K562 (cell line): ENCODE measurements around the gene PCNX3. TPM values are rescaled to one million over a fixed set of nuclear protein-coding genes. Genes with fewer than 3 reads are reported as not detected.

Experiments used
- ASH1L ChIP-seq: fragments of 450-650 bp; IDR thresholded peaks from 2 replicates; pipeline ENCODE4 v1.6.1; 2018; ENCODE audit warnings: borderline replicate concordance, mild to moderate bottlenecking, low read depth; ENCODE audit not compliant: partially characterized antibody
- BACH1 ChIP-seq: fragments of 200-800 bp; sonication (Bioruptor generic); IDR thresholded peaks from 2 replicates; pipeline ENCODE4 v1.6.1; 2016; ENCODE audit warnings: missing genetic modification characterization, missing compliant biosample characterization
- CTCFL ChIP-seq: IDR thresholded peaks from 2 replicates; pipeline ENCODE4 v1.6.1; 2011; ENCODE audit warnings: borderline replicate concordance, low read depth, mild to moderate bottlenecking, moderate library complexity, low read length; ENCODE audit not compliant: insufficient read depth, poor library complexity, severe bottlenecking
- ERF ChIP-seq: fragments of 450-650 bp; formaldehyde crosslinking; IDR thresholded peaks from 2 replicates; pipeline ENCODE4 v1.4.0; 2020; ENCODE audit warnings: mild to moderate bottlenecking, mixed read lengths
- FIP1L1 ChIP-seq: fragments of 200-400 bp; formaldehyde crosslinking; IDR thresholded peaks from 2 replicates; pipeline ENCODE4 v1.6.1; 2018; ENCODE audit warnings: mild to moderate bottlenecking, low read depth, low read length; ENCODE audit not compliant: poor library complexity, severe bottlenecking
- MED1 ChIP-seq: sonication (generic); formaldehyde crosslinking; IDR thresholded peaks from 2 replicates; pipeline ENCODE4 v1.8.1; 2023; ENCODE audit warnings: missing genetic modification reagents, borderline replicate concordance
- MEF2D ChIP-seq: conservative IDR thresholded peaks from 2 replicates; pipeline ENCODE4 v1.6.1; 2016; ENCODE audit warnings: low read depth, missing genetic modification characterization, missing compliant biosample characterization
- MTA2 ChIP-seq: fragments of 450-650 bp; IDR thresholded peaks from 2 replicates; pipeline ENCODE4 v1.6.1; 2016; ENCODE audit warnings: low read depth
- MYC ChIP-seq, 2 experiments: fragments of 250-450 bp in 1 of 2; sonication (Bioruptor Pico) in 1 of 2; IDR thresholded peaks; 2 replicates each; pipeline versions ENCODE4 v1.5.1 to v1.6.1; 2012 to 2021; ENCODE audit warnings: low read depth in 2 of 2, borderline replicate concordance in 1 of 2, improper control_type of control experiment in 1 of 2, low read length in 1 of 2, mild to moderate bottlenecking in 1 of 2, moderate library complexity in 1 of 2
- POLR3G ChIP-seq: IDR thresholded peaks from 2 replicates; pipeline ENCODE4 v1.6.1; 2011; ENCODE audit not compliant: insufficient read length, insufficient replicate concordance; ENCODE audit errors: extremely low read depth
- RBM14 ChIP-seq: fragments of 200-400 bp; formaldehyde crosslinking; IDR thresholded peaks from 2 replicates; pipeline ENCODE4 v1.6.1; 2018; ENCODE audit warnings: low read depth, mild to moderate bottlenecking, low read length, moderate library complexity, borderline replicate concordance; ENCODE audit not compliant: insufficient read depth
- RFX5 ChIP-seq: IDR thresholded peaks from 2 replicates; pipeline ENCODE4 v1.6.1; 2011; ENCODE audit warnings: low read depth, mild to moderate bottlenecking, improper control_type of control experiment, low read length
- SAP30 ChIP-seq: fragments of 200-600 bp; sonication (generic); IDR thresholded peaks from 2 replicates; pipeline ENCODE4 v1.6.1; 2012; ENCODE audit warnings: borderline replicate concordance, low read depth, mild to moderate bottlenecking, moderate library complexity, low read length, control low read depth, inconsistent platforms; ENCODE audit not compliant: insufficient read depth, poor library complexity, severe bottlenecking
- SIX5 ChIP-seq, 2 experiments: IDR thresholded peaks; 2 replicates each; pipeline ENCODE4 v1.6.1; 2011; ENCODE audit warnings: low read length in 2 of 2, borderline replicate concordance in 1 of 2, low read depth in 1 of 2, mild to moderate bottlenecking in 1 of 2, moderate library complexity in 1 of 2; ENCODE audit not compliant: insufficient read depth in 1 of 2
- SMAD3 ChIP-seq: fragments of 450-650 bp; formaldehyde crosslinking; conservative IDR thresholded peaks from 2 replicates; pipeline ENCODE4 v1.4.0; 2020; ENCODE audit warnings: mild to moderate bottlenecking
- TCFL5 ChIP-seq: fragments of 250-450 bp; sonication (Bioruptor Pico); conservative IDR thresholded peaks from 2 replicates; pipeline ENCODE4 v1.6.1; 2021; ENCODE audit warnings: mild to moderate bottlenecking, moderate library complexity, matching md5 sums
- TFAP4 ChIP-seq: sonication (generic); formaldehyde crosslinking; IDR thresholded peaks from 2 replicates; pipeline ENCODE4 v1.8.0; 2022; ENCODE audit warnings: missing genetic modification reagents, mild to moderate bottlenecking, moderate library complexity, borderline replicate concordance
- THAP7 ChIP-seq: fragments of 250-450 bp; sonication (Bioruptor Pico); IDR thresholded peaks from 2 replicates; pipeline ENCODE4 v1.5.0; 2021
- ZFX ChIP-seq: sonication (generic); formaldehyde crosslinking; IDR thresholded peaks from 2 replicates; pipeline ENCODE4 v1.8.0; 2022; ENCODE audit warnings: mild to moderate bottlenecking, missing genetic modification reagents, moderate library complexity
- ZNF644 ChIP-seq: fragments of 200-800 bp; sonication (Bioruptor generic); IDR thresholded peaks from 2 replicates; pipeline ENCODE4 v1.6.1; 2016; ENCODE audit warnings: low read depth, missing genetic modification characterization, missing compliant biosample characterization
- ZNF699 ChIP-seq: fragments of 250-450 bp; sonication (Bioruptor Pico); IDR thresholded peaks from 2 replicates; pipeline ENCODE4 v1.8.0; 2021; ENCODE audit warnings: mild to moderate bottlenecking, moderate library complexity; ENCODE audit not compliant: insufficient replicate concordance
- ZNF75A ChIP-seq: fragments of 450-650 bp; formaldehyde crosslinking; IDR thresholded peaks from 2 replicates; pipeline ENCODE4 v1.4.0; 2020; ENCODE audit warnings: mild to moderate bottlenecking
- ZNF780A ChIP-seq: fragments of 250-450 bp; sonication (Bioruptor Pico); IDR thresholded peaks from 2 replicates; pipeline ENCODE4 v1.5.0; 2021; ENCODE audit warnings: mild to moderate bottlenecking
- polyA plus RNA-seq, 8 experiments: library from polyadenylated mRNA; depleted of rRNA in 4 of 8; stranded (reverse) in 5 of 8; unstranded in 3 of 8; fragments of >200 nt; fragmentation: Nextera tagmentation in 2 of 8; fragmentation: Illumina TruSeq in 1 of 8; extraction: Ambion mirVana in 2 of 8; extraction: Trizol in 1 of 8; gene quantifications; 2 replicates each; pipeline versions ENCODE4 v1.2.1 to v1.2.3, GENCODE V29; 2011 to 2014; ENCODE audit warnings: inconsistent platforms in 1 of 8, missing spikeins in 1 of 8
- total RNA-seq, 7 experiments: library from RNA; depleted of rRNA in 6 of 7; stranded (reverse); fragments of >200 nt in 6 of 7; fragmentation: Illumina TruSeq in 2 of 7; extraction: Trizol in 2 of 7; gene quantifications; 2 replicates each; pipeline versions ENCODE4 v1.2.1 to v1.2.3, GENCODE V29; 2011 to 2021; ENCODE audit warnings: low replicate concordance in 1 of 7

The PCNX3 gene
- total and polyA plus RNA-seq, 9 of the 15 experiments (the other 6 are each of a cell fraction or from before 2014, with no cell fraction given): 0.11 to 47.8 (median 12.8) TPM

GRCh38 chr11:65636108-65637031 lies 20.8 kb downstream of the PCNX3 start (continued):
- TF ChIP-seq SIX5 (IDR thresholded peaks at IDR 0.05; ENCODE audit: borderline replicate concordance in 1 of 2, insufficient read depth in 1 of 2, low read depth in 1 of 2, low read length in 2 of 2): no peak
- TF ChIP-seq MTA2: peak; percentile 74
- no peak for TF ChIP-seq MEF2D (tag)
- TF ChIP-seq POLR3G: no peak
- TF ChIP-seq ERF: no peak
- no peak for TF ChIP-seq ZNF699 (CRISPR knock-in tag)
- peak; percentile 98 for TF ChIP-seq TFAP4 (CRISPR knock-in tag)
- TF ChIP-seq MYC (IDR thresholded peaks at IDR 0.05; ENCODE audit: low read depth, low read length): 0 out of 2 replicates have a peak, but pooled peaks have one; percentile 18
- no peak for TF ChIP-seq MYC (CRISPR knock-in tag; IDR thresholded peaks at IDR 0.05; ENCODE audit: borderline replicate concordance, low read depth)
- no peak for TF ChIP-seq ASH1L
- TF ChIP-seq MED1 (CRISPR knock-in tag): no peak
- TF ChIP-seq BACH1 (tag): no peak
- TF ChIP-seq ZNF644: no peak
- TF ChIP-seq ZNF75A: no peak
- TF ChIP-seq SAP30: peak; percentile 20
- TF ChIP-seq ZFX (CRISPR knock-in tag): peak; percentile 38
- no peak for TF ChIP-seq CTCFL
- no peak for TF ChIP-seq SMAD3
- no peak for TF ChIP-seq THAP7 (CRISPR knock-in tag)
- no peak for TF ChIP-seq TCFL5 (CRISPR knock-in tag)
- no peak for TF ChIP-seq FIP1L1
- TF ChIP-seq RFX5: no peak
- TF ChIP-seq RBM14: no peak
- no peak for TF ChIP-seq ZNF780A (CRISPR knock-in tag)
